H1 (cell line): ENCODE data around the gene UHRF1. TPM values are rescaled to one million over a fixed set of nuclear protein-coding genes. Genes with fewer than 3 reads are reported as not detected.

Experiments
- CTCF ChIA-PET: fragments of 300-600 bp; sonication (Branson Sonifier 250); formaldehyde crosslinking; loops from one replicate; lab custom pipeline; 2021; ENCODE audit not compliant: partially characterized antibody; lab: Charles Lee
- POLR2A ChIA-PET: fragments of 300-600 bp; sonication (Branson Sonifier 250); formaldehyde crosslinking; loops from one replicate; lab custom pipeline; 2021; ENCODE audit warnings: inconsistent platforms; ENCODE audit not compliant: partially characterized antibody; lab: Charles Lee
- DNase-seq, 2 experiments: peaks; one replicate each; pipeline versions ENCODE4 v3.0.0 to v3.0.0-alpha.2; 2010 to 2022; ENCODE audit warnings: low spot score in 2 of 2, low read depth in 1 of 2, mixed read lengths in 1 of 2
- FAIRE-seq: peaks from 2 replicates; lab custom pipeline; 2011; peaks lifted over from hg19 to GRCh38; lab: Jason Lieb, UNC
- H2AFZ ChIP-seq: 2 replicates; pipeline ENCODE4 v1.8.1; 2012; ENCODE audit warnings: low read length, inconsistent platforms
- H2AK5ac ChIP-seq: 2 replicates; pipeline ENCODE4 v1.6.1; 2013; ENCODE audit warnings: low read depth, low read length
- H2BK120ac ChIP-seq: replicated peaks from 2 replicates; pipeline ENCODE3; 2013; ENCODE audit warnings: low read depth, low read length, inconsistent platforms
- H2BK12ac ChIP-seq: 2 replicates; pipeline ENCODE4 v1.6.1; 2013; ENCODE audit warnings: low read depth, low read length
- H2BK15ac ChIP-seq: 2 replicates; pipeline ENCODE4 v1.6.1; 2013; ENCODE audit warnings: low read length
- H2BK20ac ChIP-seq: 2 replicates; pipeline ENCODE4 v1.6.1; 2013; ENCODE audit warnings: low read length
- H2BK5ac ChIP-seq: 2 replicates; pipeline ENCODE4 v1.6.1; 2013; ENCODE audit warnings: low read depth, low read length
- H3K14ac ChIP-seq: 2 replicates; pipeline ENCODE4 v1.6.1; 2013; ENCODE audit warnings: inconsistent platforms; ENCODE audit not compliant: insufficient read length
- H3K18ac ChIP-seq: 2 replicates; pipeline ENCODE4 v1.6.1; 2013; ENCODE audit warnings: low read length; ENCODE audit errors: extremely low read depth
- H3K23ac ChIP-seq: 2 replicates; pipeline ENCODE4 v1.6.1; 2013; ENCODE audit warnings: inconsistent platforms; ENCODE audit not compliant: insufficient read length
- H3K23me2 ChIP-seq: 2 replicates; pipeline ENCODE4 v1.6.1; 2013; ENCODE audit warnings: low read depth, low read length
- H3K27ac ChIP-seq: 2 replicates; pipeline ENCODE4 v1.6.1; 2011; ENCODE audit warnings: low read depth, low read length, inconsistent platforms
- H3K27me3 ChIP-seq, 4 experiments: replicated peaks in 1 of 4; 1 replicate in 1 of 4; 2 replicates in 3 of 4; pipeline versions ENCODE4 v1.6.1 to v1.8.1; 2011 to 2013; ENCODE audit warnings: low read length in 3 of 4, mild to moderate bottlenecking in 3 of 4, inconsistent platforms in 2 of 4, mixed read lengths in 2 of 4, moderate library complexity in 1 of 4; ENCODE audit not compliant: control insufficient read depth in 3 of 4, insufficient read depth in 3 of 4; ENCODE audit errors: extremely low read depth in 1 of 4
- H3K36me3 ChIP-seq, 4 experiments: 2 replicates each; pipeline versions ENCODE4 v1.6.1 to v1.8.1; 2011 to 2013; ENCODE audit warnings: mild to moderate bottlenecking in 4 of 4, low read length in 3 of 4, moderate library complexity in 2 of 4, control low read depth in 1 of 4, inconsistent platforms in 1 of 4; ENCODE audit not compliant: insufficient read depth in 4 of 4, control insufficient read depth in 2 of 4
- H3K4ac ChIP-seq: replicated peaks from 2 replicates; pipeline ENCODE3; 2013; ENCODE audit warnings: low read length, low read depth, mixed read lengths, inconsistent platforms; ENCODE audit not compliant: insufficient read length
- H3K4me1 ChIP-seq, 4 experiments: replicated peaks in 1 of 4; 1 replicate in 1 of 4; 2 replicates in 3 of 4; pipeline versions ENCODE4 v1.6.1 to v1.8.1; 2011 to 2013; ENCODE audit warnings: low read length in 3 of 4, inconsistent platforms in 2 of 4, mixed read lengths in 1 of 4; ENCODE audit not compliant: insufficient read depth in 4 of 4, control insufficient read depth in 3 of 4
- H3K4me2 ChIP-seq, 2 experiments: 2 replicates each; pipeline versions ENCODE4 v1.6.1 to v1.8.1; 2011 to 2013; ENCODE audit warnings: low read depth in 2 of 2, low read length in 2 of 2, control low read depth in 1 of 2, inconsistent platforms in 1 of 2, mild to moderate bottlenecking in 1 of 2; ENCODE audit not compliant: insufficient read depth in 1 of 2
- H3K4me3 ChIP-seq, 4 experiments: fragments of 200-600, 300-600 bp in 1 of 4; sonication (generic), shearing (Covaris generic), sonication (Bioruptor Twin) in 1 of 4; 2 replicates each; pipeline versions ENCODE4 v1.5.1 to v1.8.1; 2011 to 2016; ENCODE audit warnings: low read length in 4 of 4, low read depth in 3 of 4, control low read depth in 2 of 4, inconsistent platforms in 2 of 4, mild to moderate bottlenecking in 2 of 4, mixed read lengths in 1 of 4, moderate library complexity in 1 of 4; ENCODE audit not compliant: insufficient read depth in 2 of 4; ENCODE audit errors: extremely low read depth in 1 of 4
- H3K56ac ChIP-seq: replicated peaks from 2 replicates; pipeline ENCODE3; 2013; ENCODE audit warnings: low read depth, mild to moderate bottlenecking, mixed read lengths, low read length, inconsistent platforms; ENCODE audit not compliant: insufficient read length
- H3K79me1 ChIP-seq: 2 replicates; pipeline ENCODE4 v1.6.1; 2013; ENCODE audit warnings: low read depth, low read length, control low read depth
- H3K79me2 ChIP-seq, 2 experiments: 2 replicates each; pipeline versions ENCODE4 v1.6.1 to v1.8.1; 2012 to 2013; ENCODE audit warnings: low read length in 2 of 2, mild to moderate bottlenecking in 2 of 2, inconsistent platforms in 1 of 2; ENCODE audit not compliant: insufficient read depth in 2 of 2, control insufficient read depth in 1 of 2
- H3K9ac ChIP-seq, 4 experiments: replicated peaks in 1 of 4; 1 replicate in 1 of 4; 2 replicates in 3 of 4; pipeline versions ENCODE4 v1.6.1 to v1.8.1; 2011 to 2013; ENCODE audit warnings: low read depth in 3 of 4, low read length in 3 of 4, control low read depth in 2 of 4, mild to moderate bottlenecking in 2 of 4, moderate library complexity in 2 of 4, inconsistent platforms in 1 of 4; ENCODE audit errors: extremely low read depth in 1 of 4
- H3K9me3 ChIP-seq, 2 experiments: 2 replicates each; pipeline versions ENCODE4 v1.6.1 to v1.8.1; 2012 to 2013; ENCODE audit warnings: mild to moderate bottlenecking in 2 of 2, moderate library complexity in 2 of 2, control low read depth in 1 of 2, inconsistent platforms in 1 of 2, low read depth in 1 of 2, low read length in 1 of 2, mixed read lengths in 1 of 2; ENCODE audit not compliant: insufficient read depth in 2 of 2
- H4K20me1 ChIP-seq, 2 experiments: replicated peaks in 1 of 2; 2 replicates each; pipeline versions ENCODE3 to v1.8.1; 2011 to 2013; ENCODE audit warnings: inconsistent platforms in 2 of 2, low read length in 2 of 2, mild to moderate bottlenecking in 1 of 2; ENCODE audit not compliant: insufficient read depth in 2 of 2, control insufficient read depth in 1 of 2
- H4K5ac ChIP-seq: 2 replicates; pipeline ENCODE4 v1.6.1; 2013; ENCODE audit warnings: low read length, low read depth, mixed read lengths, inconsistent platforms; ENCODE audit not compliant: insufficient read length
- H4K8ac ChIP-seq: 2 replicates; pipeline ENCODE4 v1.8.0; 2013; ENCODE audit warnings: mild to moderate bottlenecking, moderate library complexity, low read length, inconsistent platforms; ENCODE audit not compliant: insufficient read depth; ENCODE audit errors: extremely low read depth
- H4K91ac ChIP-seq: replicated peaks from 2 replicates; pipeline ENCODE3; 2013; ENCODE audit warnings: low read length, mixed read lengths, inconsistent platforms; ENCODE audit not compliant: insufficient read length
- TCF12 ChIP-seq: IDR thresholded peaks from 2 replicates; pipeline ENCODE4 v1.6.1; 2011; ENCODE audit warnings: low read depth, mild to moderate bottlenecking, low read length
- WGBS, 2 experiments: shearing (Covaris generic) in 1 of 2; methylation state at CpG; one replicate each; pipeline versions ENCODE4 v1.1.6 to v1.1.7; 2013 to 2015; ENCODE audit warnings: low lambda C conversion rate in 2 of 2, mixed read lengths in 2 of 2, inconsistent platforms in 1 of 2, low coverage in 1 of 2, missing lambda C conversion rate in 1 of 2; ENCODE audit not compliant: insufficient replicate concordance in 2 of 2, insufficient coverage in 1 of 2, insufficient read length in 1 of 2; ENCODE audit errors: extremely low coverage in 1 of 2, missing lambda C conversion rate in 1 of 2; 5-methylcytosine and 5-hydroxymethylcytosine counted together
- polyA plus RNA-seq, 7 experiments: library from polyadenylated mRNA; depleted of rRNA in 3 of 7; stranded (reverse) in 5 of 7; unstranded in 2 of 7; fragments of >200 nt in 5 of 7; fragments of 200-250 nt in 2 of 7; gene quantifications; 1 replicate in 5 of 7; 2 replicates in 1 of 7; 4 replicates in 1 of 7; pipeline versions ENCODE4 v1.2.1 to v1.2.3, GENCODE V29; 2011 to 2013; ENCODE audit warnings: missing spikeins in 2 of 7, mixed read lengths in 2 of 7
- total RNA-seq: library from RNA; stranded (reverse); fragmentation: NEBNext Ultra II Directional; extraction: Animal tissue kit (Norgen Biotek cat#: 25700); gene quantifications from 2 replicates; pipeline ENCODE4 v1.2.1, GENCODE V29; 2021

UHRF1 gene
- total and polyA plus RNA-seq, 2 of the 8 experiments (the other 6 are each of a cell fraction or from before 2014, with no cell fraction given), result 14.7 to 65.8 TPM

GRCh38 chr19:4984438-4984990 is 75.2 kb downstream of the UHRF1 start:
- H2BK12ac ChIP-seq, result no peak overlapping the region
- no peak for TF ChIP-seq TCF12
- TF ChIP-seq, all 59 proteins: peak for 0
- H2BK120ac ChIP-seq, result no peak overlapping the region
- no peak overlapping the region for H2AFZ ChIP-seq
- peaks cover 14% of the 10 kb centered on the region for H3K79me1 ChIP-seq
- H2BK15ac ChIP-seq, result no peak overlapping the region
- peaks cover 30 to 31% of the 10 kb centered on the region in 2 experiments for H4K20me1 ChIP-seq
- no peak overlapping the region for H4K5ac ChIP-seq
- H3K18ac ChIP-seq, result no peak overlapping the region
- no peak overlapping the region for H2AK5ac ChIP-seq
- no peaks in the 10 kb centered on the region for H3K23me2 ChIP-seq
- no peak overlapping the region for H3K23ac ChIP-seq
- H3K27ac ChIP-seq, result no peak overlapping the region
- no peaks in the 10 kb centered on the region for H3K36me3 ChIP-seq
- H3K9ac ChIP-seq, result no peak overlapping the region
- POLR2A ChIA-PET, result interaction anchor here (2.5 kb wide), 1 partner anchor 13 kb away, joined by 6 read pairs; no protein-coding TSS in a partner anchor
- peaks cover 0 to 7% (median 3%) of the 10 kb centered on the region in 4 experiments; a peak in 4 of 7 replicates for H3K4me1 ChIP-seq
- CTCF ChIA-PET, result interaction anchor here (1.1 to 4.6 kb wide), 6 partner anchors 9 to 45 kb away, joined by 3 to 32 read pairs (median 8); no protein-coding TSS in a partner anchor
- H2BK5ac ChIP-seq, result no peak overlapping the region
- peaks cover 0 to 68% of the 10 kb centered on the region in 2 experiments; a peak in 2 of 4 replicates for H3K79me2 ChIP-seq
- no peak overlapping the region for H3K4me3 ChIP-seq
- H4K91ac ChIP-seq, result no peak overlapping the region
- H3K27me3 ChIP-seq, result no peaks in the 10 kb centered on the region
- FAIRE-seq, result no peak
- no peak for DNase-seq
- no peak overlapping the region for H3K14ac ChIP-seq
- no peaks in the 10 kb centered on the region for H3K9me3 ChIP-seq
- WGBS, 2 experiments, result 94% methylated on average over 18 of the region's 18 CpGs; no CpG with 5 or more reads in 1 of the 2 experiments
- no peak overlapping the region for H3K56ac ChIP-seq
- H3K4me2 ChIP-seq, result no peak overlapping the region
- no peak overlapping the region for H4K8ac ChIP-seq
- no peak overlapping the region for H2BK20ac ChIP-seq
- H3K4ac ChIP-seq, result no peak overlapping the region
